Erythroblast (primary cell): Measurements from ENCODE around the gene SLC17A2.

Experiments
- DNase-seq, 2 experiments: peaks; one replicate each; lab custom pipeline; 2025; lab: John Stamatoyannopoulos, UW
- GATA1 ChIP-seq: IDR thresholded peaks from 2 replicates; pipeline ENCODE4 v1.6.1; 2011; ENCODE audit warnings: low read depth, mild to moderate bottlenecking, control low read depth, low read length, moderate library complexity
- POLR2A ChIP-seq: IDR thresholded peaks from 2 replicates; pipeline ENCODE4 v1.6.1; 2011; ENCODE audit warnings: mild to moderate bottlenecking, low read length

Gene SLC17A2

GRCh38 chr6:25874822-25875562 lies 55.5 kb downstream of the SLC17A2 start:
- TF ChIP-seq POLR2A (no peak), GATA1 (no peak)
- DNase-seq, result no peak

- TF ChIP-seq POLR2A (no peak), GATA1 (no peak)
- DNase-seq, result no peak
Measured at GRCh38 chr6:25874118-25874517, 56.4 kb downstream of the SLC17A2 start, which contains the start of gene SLC17A3. Gene SLC17A3, minus strand, starts transcription at chr6:25874243. Its CDS starts 5,856 bp downstream, at chr6:25868387.

- TF ChIP-seq POLR2A, result no peak
- TF ChIP-seq GATA1, result no peak
Measured at GRCh38 chr6:25872814-25873213, 57.7 kb downstream of the SLC17A2 start.

GRCh38 chr6:25869840-25870239 lies 60.7 kb downstream of the SLC17A2 start:
- TF ChIP-seq POLR2A, result no peak
- no peak for TF ChIP-seq GATA1

More at GRCh38 chr6:25872814-25873213, 57.7 kb downstream of the SLC17A2 start:
- DNase-seq, result no peak

GRCh38 chr6:25868436-25869183 lies 61.9 kb downstream of the SLC17A2 start:
- DNase-seq, result no peak
- no peak for TF ChIP-seq POLR2A
- no peak for TF ChIP-seq GATA1

More at GRCh38 chr6:25869840-25870239, 60.7 kb downstream of the SLC17A2 start:
- no peak for DNase-seq

- DNase-seq, result no peak
- TF ChIP-seq GATA1, result no peak
- no peak for TF ChIP-seq POLR2A
Measured at GRCh38 chr6:25866011-25866410, 64.5 kb downstream of the SLC17A2 start.

GRCh38 chr6:25863360-25863759 lies 67.1 kb downstream of the SLC17A2 start:
- no peak for DNase-seq
- TF ChIP-seq GATA1, result no peak
- TF ChIP-seq POLR2A, result no peak
